Psoas muscle (tissue), 8 donors: ENCODE data around the gene DOCK2. TPM values are rescaled to one million over a fixed set of nuclear protein-coding genes. Genes with fewer than 3 reads are reported as not detected.

Experiments used
- ATAC-seq, 4 donors: fragments of 200-7000 bp; cut with Tn5 transposase; one replicate each; pipeline ENCODE4 v1.9.1; 2020; ENCODE audit warnings: moderate library complexity in 3 of 4, mild to moderate bottlenecking in 2 of 4
- DNase-seq, 2 donors: peaks; one replicate each; pipeline ENCODE4 v3.0.0-alpha.2; 2020
- H3K27ac ChIP-seq: fragments of 200-600 bp; one replicate; pipeline ENCODE4 v1.8.0; 2022
- H3K27me3 ChIP-seq, 3 donors: fragments of 200-600 bp in 1 of 3; one replicate each; pipeline versions ENCODE4 v1.6.1 to v1.8.0; 2013 to 2022; ENCODE audit warnings: low read length in 2 of 3, mild to moderate bottlenecking in 2 of 3, moderate library complexity in 1 of 3; ENCODE audit not compliant: insufficient read depth in 3 of 3
- H3K36me3 ChIP-seq, 2 donors: fragments of 200-600 bp in 1 of 2; one replicate each; pipeline versions ENCODE4 v1.6.1 to v1.8.0; 2013 to 2022; ENCODE audit warnings: low read depth in 1 of 2, mild to moderate bottlenecking in 1 of 2, moderate library complexity in 1 of 2; ENCODE audit not compliant: insufficient read depth in 1 of 2
- H3K4me1 ChIP-seq: fragments of 200-600 bp; one replicate; pipeline ENCODE4 v1.8.0; 2022
- H3K4me3 ChIP-seq: fragments of 200-600 bp; one replicate; pipeline ENCODE4 v1.8.0; 2022; ENCODE audit warnings: mild to moderate bottlenecking
- H3K9me3 ChIP-seq: fragments of 200-600 bp; one replicate; pipeline ENCODE4 v1.8.0; 2022
- WGBS, 3 donors: extraction: QIAGEN DNeasy Blood & Tissue Kit; methylation state at CpG; one replicate each; pipeline versions ENCODE4 v1.1.6 to v1.1.7; 2013; 5-methylcytosine and 5-hydroxymethylcytosine counted together
- intact Hi-C, 2 donors: fragments of 100-400 bp; cut with DNase I; formaldehyde crosslinking; loops; one replicate each; pipeline versions ENCODE4 v1.11.0 to v1.14.2; 2022
- polyA plus RNA-seq, 3 donors: library from polyadenylated mRNA; stranded (reverse); fragments of 200-250 nt; gene quantifications; one replicate each; pipeline ENCODE4 v1.2.3, GENCODE V29; 2013
- total RNA-seq, 4 donors: library from RNA; stranded (reverse); fragmentation: NEBNext Ultra II Directional in 2 of 4; extraction: Animal tissue kit (Norgen Biotek cat#: 25700) in 2 of 4; gene quantifications; one replicate each; pipeline versions ENCODE4 v1.2.1 to v1.2.4, GENCODE V29; 2021 to 2023
- TF ChIP-seq, protein P1 (sequence below): fragments of 200-600 bp; IDR thresholded peaks from one replicate; pipeline ENCODE4 v1.8.0; 2022; ENCODE audit warnings: antibody characterized with exemption
- donor health status: healthy with polysubstance abuse.
- donor health status: DM: no; HTN: no; CAD: no; lungs with moderate emphysema.
- donor health status: Bipolar disorder and iron deficiency.
- donor health status: healthy.
- donor health status: DM: yes; HTN: yes; CAD: no.
- donor health status: DM: no; HTN: no; CAD: no.
- donor health status: DM: no; HTN: no; CAD: no.
- donor health status: DM: yes; HTN: yes; CAD: no.

Gene DOCK2
- total and polyA plus RNA-seq, 7 donors: 0.37 to 4.4 (median 3.5) TPM

GRCh38 chr5:169705322-169705721, 68.2 kb downstream of the DOCK2 start:
- intact Hi-C loops: no loop called here
- no peaks in the 10 kb centered on the region for H3K4me1 ChIP-seq
- TF ChIP-seq, protein P1, sequence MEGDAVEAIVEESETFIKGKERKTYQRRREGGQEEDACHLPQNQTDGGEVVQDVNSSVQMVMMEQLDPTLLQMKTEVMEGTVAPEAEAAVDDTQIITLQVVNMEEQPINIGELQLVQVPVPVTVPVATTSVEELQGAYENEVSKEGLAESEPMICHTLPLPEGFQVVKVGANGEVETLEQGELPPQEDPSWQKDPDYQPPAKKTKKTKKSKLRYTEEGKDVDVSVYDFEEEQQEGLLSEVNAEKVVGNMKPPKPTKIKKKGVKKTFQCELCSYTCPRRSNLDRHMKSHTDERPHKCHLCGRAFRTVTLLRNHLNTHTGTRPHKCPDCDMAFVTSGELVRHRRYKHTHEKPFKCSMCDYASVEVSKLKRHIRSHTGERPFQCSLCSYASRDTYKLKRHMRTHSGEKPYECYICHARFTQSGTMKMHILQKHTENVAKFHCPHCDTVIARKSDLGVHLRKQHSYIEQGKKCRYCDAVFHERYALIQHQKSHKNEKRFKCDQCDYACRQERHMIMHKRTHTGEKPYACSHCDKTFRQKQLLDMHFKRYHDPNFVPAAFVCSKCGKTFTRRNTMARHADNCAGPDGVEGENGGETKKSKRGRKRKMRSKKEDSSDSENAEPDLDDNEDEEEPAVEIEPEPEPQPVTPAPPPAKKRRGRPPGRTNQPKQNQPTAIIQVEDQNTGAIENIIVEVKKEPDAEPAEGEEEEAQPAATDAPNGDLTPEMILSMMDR: no peak
- H3K4me3 ChIP-seq: no peak overlapping the region
- H3K27me3 ChIP-seq: peaks cover 0 to 3% (median 0%) of the 10 kb centered on the region in 3 donors
- ATAC-seq: no peak
- 83 to 87% (median 87%) methylated on average over 2 of the region's 2 CpGs for WGBS, 3 donors
- no peaks in the 10 kb centered on the region for H3K9me3 ChIP-seq
- no peaks in the 10 kb centered on the region for H3K36me3 ChIP-seq
- DNase-seq: no peak
- no peak overlapping the region for H3K27ac ChIP-seq

DNA sequence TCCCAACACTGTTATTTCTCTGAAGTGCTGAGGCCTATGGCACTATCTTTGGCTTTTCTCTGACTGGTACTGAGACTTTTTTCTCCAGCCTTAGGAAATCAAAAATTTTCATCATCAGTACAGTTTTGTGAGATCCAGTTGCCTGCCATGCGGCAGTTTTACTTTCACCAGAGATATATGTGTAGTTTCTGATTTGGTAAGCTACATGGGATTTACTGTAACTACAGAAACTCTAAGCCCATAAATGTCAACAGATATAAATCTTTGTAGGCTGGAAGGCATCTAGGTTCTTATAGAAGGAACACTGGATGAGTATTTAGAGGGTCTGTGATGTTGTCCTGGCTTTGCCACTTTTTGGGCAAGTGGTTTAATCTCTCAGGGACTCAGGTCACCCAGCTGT, 69.0 kb downstream of the DOCK2 start:
- DNase-seq: no peak
- WGBS, 3 donors: 59 to 76% (median 73%) methylated on average over 1 of the region's 1 CpG
- peaks cover 0 to 7% (median 0%) of the 10 kb centered on the region in 3 donors for H3K27me3 ChIP-seq

DNA sequence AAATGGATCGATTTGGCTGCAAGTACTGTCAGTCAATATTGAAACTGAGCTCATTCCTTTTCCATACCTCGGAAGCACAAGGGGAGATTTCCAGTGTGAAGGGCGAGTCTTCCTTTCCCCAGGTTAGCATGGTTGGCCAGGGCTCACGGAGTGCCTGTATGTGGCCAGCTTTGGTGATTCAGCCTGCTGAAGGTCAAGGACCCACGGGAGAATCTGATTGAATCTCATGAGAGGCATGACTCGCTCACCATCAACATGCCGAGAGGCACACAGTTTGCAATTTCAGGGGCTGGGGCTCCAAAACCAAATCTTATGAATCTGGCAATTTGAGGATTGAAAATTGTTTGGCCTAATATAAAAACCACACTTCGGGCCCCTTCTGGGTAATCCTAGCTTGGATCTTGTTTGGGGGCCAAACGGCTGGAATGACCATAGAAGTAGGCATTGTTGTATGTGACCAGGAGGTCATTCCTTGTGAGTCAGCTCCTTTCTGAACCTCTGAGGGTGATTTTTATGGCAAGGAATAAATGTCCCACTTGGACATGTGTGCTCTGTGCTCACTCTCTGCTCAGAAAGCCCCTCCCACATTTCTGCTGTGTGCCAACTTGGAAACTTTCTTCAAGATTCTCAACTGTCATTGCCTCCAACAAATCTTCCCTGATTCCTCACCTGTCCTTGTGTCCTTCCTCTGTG, 69.8 kb downstream of the DOCK2 start:
- no peak for DNase-seq
- no peaks in the 10 kb centered on the region for H3K36me3 ChIP-seq
- no peak overlapping the region for H3K4me3 ChIP-seq
- ATAC-seq: no peak
- no peaks in the 10 kb centered on the region for H3K9me3 ChIP-seq
- 69 to 74% (median 72%) methylated on average over 9 of the region's 9 CpGs for WGBS, 3 donors
- H3K27ac ChIP-seq: no peak overlapping the region
- intact Hi-C loops: no loop called here
- TF ChIP-seq, protein P1: no peak
- H3K27me3 ChIP-seq: peaks cover 0 to 7% (median 0%) of the 10 kb centered on the region in 3 donors
- no peaks in the 10 kb centered on the region for H3K4me1 ChIP-seq

More for the DNA sequence above, 69.0 kb downstream of the DOCK2 start:
- H3K27ac ChIP-seq: no peak overlapping the region
- no peaks in the 10 kb centered on the region for H3K36me3 ChIP-seq
- ATAC-seq: no peak
- no peaks in the 10 kb centered on the region for H3K4me1 ChIP-seq
- intact Hi-C loops: no loop called here
- TF ChIP-seq, protein P1: no peak
- no peaks in the 10 kb centered on the region for H3K9me3 ChIP-seq
- no peak overlapping the region for H3K4me3 ChIP-seq

GRCh38 chr5:169707686-169708085, 70.6 kb downstream of the DOCK2 start:
- DNase-seq (no peak), ATAC-seq (no peak)
- Histone ChIP-seq H3K4me3 (no peak overlapping the region), H3K27me3 (peaks cover 0 to 7% (median 0%) of the 10 kb centered on the region in 3 donors), H3K27ac (no peak overlapping the region), H3K4me1 (no peaks in the 10 kb centered on the region), H3K36me3 (no peaks in the 10 kb centered on the region), H3K9me3 (no peaks in the 10 kb centered on the region)
- TF ChIP-seq, protein P1: no peak
- 86 to 88% (median 87%) methylated on average over 3 of the region's 3 CpGs for WGBS, 3 donors
- intact Hi-C loops: no loop called here

DNA sequence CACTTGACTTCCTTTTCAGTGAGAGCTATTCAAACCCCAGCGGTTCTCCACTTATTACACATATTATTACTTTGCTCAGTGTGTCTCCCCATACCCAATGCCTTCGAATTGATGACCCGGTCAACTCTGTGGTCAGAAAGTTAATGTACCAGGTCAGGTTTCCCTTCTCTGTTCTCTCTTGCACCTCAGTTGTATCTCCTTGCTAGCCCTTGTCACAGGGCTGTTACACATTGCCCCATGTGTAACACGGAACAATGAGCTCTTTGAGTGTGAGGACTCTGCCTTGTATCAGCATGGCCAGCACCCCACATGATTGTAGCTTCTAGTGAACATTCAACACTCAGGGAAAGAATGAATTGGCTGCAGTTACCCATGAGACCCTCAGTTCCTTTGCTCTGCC, 73.6 kb downstream of the DOCK2 start:
- ATAC-seq: no peak
- intact Hi-C loops: no loop called here
- 37 to 45% (median 38%) methylated on average over 4 of the region's 4 CpGs for WGBS, 3 donors
- TF ChIP-seq, protein P1: no peak
- no peak overlapping the region for H3K4me3 ChIP-seq
- H3K4me1 ChIP-seq: no peaks in the 10 kb centered on the region
- H3K36me3 ChIP-seq: no peaks in the 10 kb centered on the region
- DNase-seq: no peak
- no peaks in the 10 kb centered on the region for H3K9me3 ChIP-seq
- H3K27me3 ChIP-seq: peaks cover 0 to 7% (median 0%) of the 10 kb centered on the region in 3 donors
- no peak overlapping the region for H3K27ac ChIP-seq
